HG02623 (cell line): ENCODE results near the gene KCNA3.

Experiments
- ATAC-seq: cut with Tn5 transposase; IDR thresholded peaks from one replicate; pipeline ENCODE4 v1.9.1; 2021; ENCODE audit warnings: moderate library complexity; ENCODE audit not compliant: unreplicated experiment

Gene KCNA3

DNA sequence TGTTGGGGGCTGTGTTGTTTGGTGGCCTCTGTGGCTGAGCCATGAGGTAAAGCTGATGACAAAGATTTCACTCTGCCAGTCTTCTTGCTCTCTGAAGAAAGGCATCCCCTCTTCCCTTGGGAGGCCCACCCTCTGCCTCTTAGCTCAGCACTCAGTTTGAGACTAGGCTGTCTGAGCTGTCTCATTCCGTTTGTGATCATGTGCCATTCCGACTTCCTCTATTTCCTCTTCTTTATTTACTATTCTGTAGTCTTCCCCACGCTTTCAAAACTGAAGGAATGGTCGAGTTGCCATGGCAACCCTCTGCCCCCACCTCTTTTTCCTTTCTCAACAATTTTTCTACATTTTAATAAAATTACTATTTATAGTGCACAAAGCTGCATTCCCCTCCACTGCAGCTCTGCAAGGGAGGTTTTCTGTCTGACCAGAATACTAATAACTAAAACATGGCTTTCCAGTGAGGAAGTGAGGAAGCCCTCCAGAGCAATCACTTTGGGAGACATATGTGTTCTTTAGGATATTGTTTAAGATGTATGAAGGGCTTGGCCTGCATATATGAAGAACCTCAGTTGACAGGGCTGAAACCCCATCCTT lies 30.8 kb downstream of the KCNA3 start:
- ATAC-seq = no peak

DNA sequence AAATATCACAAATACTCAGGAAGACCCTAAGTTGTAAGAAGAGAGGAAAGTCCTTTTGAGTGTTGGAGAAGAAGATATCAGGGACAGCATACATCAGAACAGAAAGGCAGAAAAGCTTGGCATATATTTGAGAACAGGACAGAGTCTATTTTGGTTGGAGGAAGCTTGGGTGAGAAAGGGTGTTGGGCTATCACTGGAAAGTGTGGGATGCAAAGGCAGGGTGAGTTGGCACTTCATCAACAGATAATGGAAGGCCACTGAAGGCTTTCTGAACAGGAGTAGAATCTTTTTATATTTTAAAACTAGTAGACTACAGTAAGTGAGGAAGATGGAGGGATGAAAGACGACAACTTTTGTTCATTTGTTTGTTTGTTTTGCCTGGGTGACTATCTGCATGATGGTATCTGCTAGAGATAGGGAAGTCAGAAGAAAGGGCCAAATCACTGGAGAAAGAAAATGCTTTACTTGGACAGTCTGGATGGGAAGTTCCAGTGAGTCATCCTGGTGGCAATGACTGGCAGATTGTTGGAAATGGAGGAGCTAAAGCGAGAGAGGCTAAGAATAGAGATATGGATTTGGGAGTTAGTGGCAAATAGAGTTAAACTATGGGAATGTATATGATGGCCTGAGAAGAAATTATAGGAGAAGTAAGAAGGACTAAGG lies 34.9 kb downstream of the KCNA3 start:
- no peak for ATAC-seq

DNA sequence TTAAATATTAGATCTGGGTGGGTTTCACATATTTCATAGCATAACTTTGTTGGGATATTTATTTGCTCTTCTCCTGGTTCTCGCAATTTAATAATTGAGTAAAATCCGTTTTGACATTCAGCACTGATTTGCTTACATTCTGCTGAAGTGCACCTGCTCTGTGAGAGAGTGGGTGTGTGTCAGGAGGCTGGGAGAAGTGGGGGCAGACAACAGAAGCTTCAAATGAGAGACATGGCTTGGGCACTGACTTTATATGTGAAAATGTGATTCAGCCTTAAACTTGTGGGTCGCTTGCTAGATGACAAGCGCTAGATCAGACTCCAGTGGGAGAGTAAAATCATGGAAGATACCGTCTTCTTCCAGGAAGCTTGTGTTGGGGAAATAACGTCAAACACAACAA lies 36.2 kb downstream of the KCNA3 start:
- ATAC-seq = no peak

DNA sequence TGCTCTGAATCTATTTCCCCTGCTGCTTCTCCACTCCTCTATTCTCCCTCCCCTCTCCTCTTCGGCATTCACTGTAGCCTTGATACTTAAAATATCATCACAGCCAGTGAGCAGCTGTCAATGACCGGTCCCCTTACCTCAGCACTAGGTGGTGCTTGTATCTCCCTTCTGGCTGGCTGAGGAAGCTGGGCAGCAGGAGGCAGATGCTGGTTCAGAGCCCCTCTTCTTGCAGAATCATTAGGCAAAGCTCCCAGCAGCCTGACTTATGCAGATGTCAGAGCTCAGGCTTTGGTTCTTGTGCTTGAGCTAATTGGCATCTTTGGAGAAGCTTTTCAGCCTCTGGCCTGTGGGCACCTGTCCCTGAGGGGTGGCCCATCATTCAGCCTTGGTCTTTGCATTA lies 36.7 kb downstream of the KCNA3 start:
- ATAC-seq = no peak

DNA sequence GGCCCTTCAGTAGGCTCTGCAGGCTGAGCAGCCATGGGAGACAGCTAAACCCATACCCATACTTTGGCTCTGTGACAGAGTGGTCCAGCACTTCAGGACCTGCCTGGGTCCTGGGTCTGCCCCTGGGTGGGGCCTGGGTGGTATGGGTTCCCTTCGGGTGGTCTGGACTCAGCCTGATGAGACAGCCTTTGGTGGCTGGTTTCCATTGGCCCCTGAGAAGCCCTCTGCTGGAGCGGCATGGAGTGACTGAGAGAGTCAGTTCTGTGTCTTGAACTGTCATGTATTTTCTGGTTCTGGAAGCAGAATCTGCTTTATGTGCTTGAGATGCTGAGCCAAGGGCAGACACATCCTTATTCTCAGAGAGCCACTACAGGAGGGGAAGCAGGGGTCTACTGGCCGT lies 37.3 kb downstream of the KCNA3 start:
- no peak for ATAC-seq

DNA sequence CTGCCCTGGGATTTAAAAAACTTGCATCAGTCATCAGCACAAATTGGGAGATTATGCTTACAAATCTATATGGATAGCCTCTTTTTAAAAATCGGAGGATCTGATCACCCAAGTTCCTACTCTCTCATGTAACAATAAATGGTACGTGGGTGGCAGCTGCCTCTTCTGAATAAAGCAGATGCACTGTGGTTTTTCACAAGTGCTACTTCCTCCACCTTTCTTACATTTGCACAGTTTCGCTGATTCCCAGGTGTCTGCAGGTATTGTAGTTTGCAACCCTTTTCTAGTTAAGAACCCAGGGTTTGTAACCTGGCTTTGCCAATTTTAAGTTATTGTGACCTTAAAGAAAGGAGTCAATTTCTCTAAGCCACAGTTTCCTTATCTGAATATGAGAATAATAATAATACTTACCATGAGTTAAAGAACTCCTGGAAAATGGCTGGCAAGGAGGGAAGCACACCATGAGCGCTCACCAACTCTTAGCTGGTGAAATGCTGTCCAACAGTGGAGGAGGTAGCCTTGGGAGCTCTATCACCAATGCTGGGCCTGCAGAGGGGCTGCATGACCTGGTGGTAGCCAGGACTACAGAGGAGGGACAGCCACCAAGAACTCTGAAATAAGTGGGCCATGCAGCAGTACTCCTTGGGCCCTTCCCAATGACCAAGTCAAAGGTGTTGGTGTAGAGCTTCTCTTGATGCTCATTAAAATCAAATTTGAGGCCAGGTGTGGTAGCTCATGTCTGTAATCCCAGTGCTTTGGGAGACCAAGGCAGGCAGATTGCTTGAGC lies 38.4 kb downstream of the KCNA3 start:
- ATAC-seq = no peak

DNA sequence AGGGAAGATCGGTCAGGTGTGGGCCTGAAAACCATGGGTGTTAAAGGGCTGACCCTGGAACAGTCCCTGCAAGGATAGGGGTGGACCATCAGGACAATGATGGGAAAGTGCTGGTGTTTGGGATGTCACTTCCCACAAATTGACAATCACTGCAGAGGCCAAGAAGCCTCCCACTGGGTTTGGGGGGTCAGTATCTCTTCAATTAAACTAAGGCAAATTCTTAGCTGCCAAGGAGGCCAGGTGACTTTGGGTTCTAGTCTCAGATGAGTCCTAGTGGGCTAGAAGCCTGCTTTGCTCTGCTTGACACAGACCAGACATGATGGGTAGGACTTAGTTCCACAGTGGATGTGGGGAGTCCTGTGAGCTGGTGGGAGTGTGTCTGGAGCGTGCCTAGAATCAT lies 39.3 kb downstream of the KCNA3 start:
- ATAC-seq = no peak

DNA sequence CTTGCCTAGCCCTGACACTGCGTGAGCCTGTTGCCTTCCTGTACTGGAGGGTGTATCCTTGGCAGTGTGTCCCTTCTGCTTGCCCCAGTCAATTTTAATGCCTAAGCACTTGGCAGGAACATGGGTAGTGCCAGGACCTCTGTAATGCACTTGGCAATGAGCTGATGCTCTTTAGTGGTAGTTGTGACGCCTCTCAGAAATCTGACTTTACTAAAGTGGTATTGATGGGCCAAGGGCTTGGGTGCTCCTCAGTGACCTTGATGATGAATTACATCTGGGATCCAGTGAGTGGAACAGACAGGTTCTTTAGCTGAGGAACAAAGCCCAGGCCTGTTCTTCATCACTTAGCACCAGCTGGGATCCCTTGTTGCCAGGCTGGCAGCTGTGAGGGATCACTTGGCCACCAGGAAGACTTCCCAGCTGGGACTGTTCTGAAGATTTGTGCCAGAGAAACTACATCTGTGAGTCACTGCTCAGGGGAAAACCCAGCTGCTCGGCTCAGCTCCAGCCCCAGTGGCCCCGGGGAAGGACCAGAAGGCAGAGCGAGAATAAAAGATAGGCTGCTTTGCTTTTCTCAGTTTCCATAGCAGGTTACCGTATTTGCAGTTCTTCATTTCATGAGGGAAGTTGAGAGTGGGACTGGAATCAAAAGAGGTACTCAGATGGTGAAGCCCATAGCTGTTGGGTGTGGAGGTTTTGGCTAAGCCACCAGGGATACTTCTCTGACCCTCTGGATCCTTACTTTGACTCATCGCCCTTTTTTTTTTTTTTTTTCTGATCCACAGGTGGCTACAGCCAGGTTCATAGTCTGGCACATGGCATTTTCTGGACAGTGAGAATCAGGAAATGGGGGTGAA lies 40.1 kb downstream of the KCNA3 start:
- peak; percentile 65 for ATAC-seq

DNA sequence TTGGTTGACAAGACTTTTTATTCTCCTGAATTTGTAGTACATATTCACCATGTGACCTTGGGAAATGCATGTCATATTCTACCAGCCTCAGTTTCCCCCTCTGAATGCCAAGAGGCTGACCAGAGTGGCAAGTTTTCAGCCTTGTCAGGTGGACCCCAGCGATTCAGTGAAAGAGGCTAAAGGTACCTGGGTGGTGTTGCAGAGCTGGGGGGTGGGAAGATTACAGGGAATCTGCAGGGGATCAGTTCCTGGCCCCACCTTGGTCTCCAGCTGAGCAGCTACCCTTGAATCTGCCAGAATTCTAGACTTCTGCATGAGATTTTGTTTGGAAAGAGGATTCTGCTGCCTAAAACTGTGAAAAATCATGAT lies 40.7 kb downstream of the KCNA3 start:
- no peak for ATAC-seq

DNA sequence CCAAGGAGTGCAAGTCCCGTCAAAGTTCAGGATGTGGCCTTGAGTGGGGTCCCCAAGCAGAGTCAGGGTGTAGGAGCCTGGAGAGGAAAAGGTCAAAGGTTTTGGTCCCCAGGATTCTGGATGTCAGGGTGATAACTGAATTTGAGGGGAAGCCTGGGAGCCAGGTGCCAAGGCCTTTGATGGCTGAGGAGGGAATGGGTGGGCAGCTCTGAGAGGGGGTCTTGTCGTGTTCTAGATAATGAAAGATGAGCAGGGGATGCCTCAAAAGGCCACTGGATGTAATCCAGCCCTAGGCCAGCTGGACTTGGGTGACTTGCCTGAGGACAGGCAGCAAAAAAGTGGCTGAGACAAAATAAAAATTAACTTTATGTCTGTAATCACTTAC lies 41.1 kb downstream of the KCNA3 start:
- ATAC-seq = no peak

DNA sequence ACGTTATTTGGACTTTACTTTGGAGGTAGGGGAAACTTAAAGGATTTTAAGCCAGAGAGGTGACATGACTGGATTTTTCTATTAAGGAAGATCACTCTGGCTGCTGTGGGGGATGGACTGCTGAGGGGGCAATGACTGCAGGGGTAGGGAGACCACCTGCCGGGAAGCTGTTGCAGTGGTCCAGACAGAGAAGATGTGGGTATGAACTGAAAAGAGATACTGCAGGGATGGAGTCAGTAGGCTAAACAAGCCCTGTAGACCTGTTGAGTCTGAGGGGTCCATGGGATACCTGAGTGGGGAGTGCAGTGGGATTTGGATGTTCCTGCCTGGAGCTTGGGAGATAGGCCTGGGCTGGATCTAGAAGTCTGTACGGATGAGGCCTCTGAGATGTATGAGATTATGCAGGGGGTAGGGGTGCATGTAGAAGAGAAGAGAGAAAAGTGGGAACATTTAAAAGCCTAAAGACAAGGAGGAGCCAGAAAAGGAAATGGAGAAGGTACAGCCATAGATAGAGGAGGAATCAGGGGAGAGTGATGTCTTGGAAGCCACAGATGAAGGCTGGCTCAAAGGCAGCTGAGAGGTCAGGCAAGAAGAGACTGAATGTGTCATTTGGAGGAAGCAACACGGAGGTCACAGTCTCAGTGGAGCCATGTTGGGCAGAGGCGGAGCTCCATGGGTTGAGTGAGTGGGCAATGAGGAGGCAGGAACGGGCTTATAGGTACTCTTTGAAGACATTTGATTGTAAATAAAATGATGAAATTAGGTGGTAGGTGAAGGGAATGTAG lies 42.7 kb downstream of the KCNA3 start:
- ATAC-seq = no peak

DNA sequence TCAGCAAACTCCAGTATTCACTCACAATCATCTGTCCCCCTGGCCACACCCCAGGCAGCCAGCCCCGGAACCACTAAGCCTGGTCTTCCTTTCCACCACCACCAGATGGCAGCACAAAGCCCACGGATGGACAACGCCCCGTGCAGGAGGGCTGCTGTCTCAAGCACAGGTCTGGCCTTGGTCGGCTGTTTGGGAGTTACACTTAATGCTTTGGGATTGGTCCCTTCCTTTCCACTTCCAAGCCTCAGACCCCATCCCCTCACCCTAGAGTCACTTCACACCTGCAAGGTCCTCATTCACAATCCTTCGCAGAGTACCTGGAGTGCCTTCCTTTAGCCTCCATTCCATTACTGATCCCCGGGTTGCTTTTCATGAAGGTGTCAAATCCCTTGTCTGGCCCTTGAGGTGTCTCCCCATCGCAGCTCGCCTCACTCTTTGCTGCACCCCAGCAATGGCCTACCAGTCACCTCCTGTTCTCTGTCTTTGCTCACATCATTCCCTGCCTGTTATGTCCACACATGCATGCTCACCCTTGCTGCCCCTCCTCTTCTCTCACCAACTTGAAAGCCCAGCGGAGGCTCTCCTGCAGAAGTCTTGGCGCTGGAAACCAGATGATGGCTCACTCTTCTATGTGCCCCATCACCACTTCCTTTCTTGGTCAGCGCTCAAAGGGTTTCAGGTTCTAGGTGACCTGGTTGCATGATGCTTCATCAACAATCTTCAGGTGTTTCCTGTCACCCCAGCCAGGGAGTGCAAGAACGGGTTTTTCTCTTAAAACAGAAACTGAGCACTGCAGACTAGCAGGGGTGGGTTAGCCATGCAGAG lies 43.7 kb downstream of the KCNA3 start:
- ATAC-seq = peak; percentile 47

DNA sequence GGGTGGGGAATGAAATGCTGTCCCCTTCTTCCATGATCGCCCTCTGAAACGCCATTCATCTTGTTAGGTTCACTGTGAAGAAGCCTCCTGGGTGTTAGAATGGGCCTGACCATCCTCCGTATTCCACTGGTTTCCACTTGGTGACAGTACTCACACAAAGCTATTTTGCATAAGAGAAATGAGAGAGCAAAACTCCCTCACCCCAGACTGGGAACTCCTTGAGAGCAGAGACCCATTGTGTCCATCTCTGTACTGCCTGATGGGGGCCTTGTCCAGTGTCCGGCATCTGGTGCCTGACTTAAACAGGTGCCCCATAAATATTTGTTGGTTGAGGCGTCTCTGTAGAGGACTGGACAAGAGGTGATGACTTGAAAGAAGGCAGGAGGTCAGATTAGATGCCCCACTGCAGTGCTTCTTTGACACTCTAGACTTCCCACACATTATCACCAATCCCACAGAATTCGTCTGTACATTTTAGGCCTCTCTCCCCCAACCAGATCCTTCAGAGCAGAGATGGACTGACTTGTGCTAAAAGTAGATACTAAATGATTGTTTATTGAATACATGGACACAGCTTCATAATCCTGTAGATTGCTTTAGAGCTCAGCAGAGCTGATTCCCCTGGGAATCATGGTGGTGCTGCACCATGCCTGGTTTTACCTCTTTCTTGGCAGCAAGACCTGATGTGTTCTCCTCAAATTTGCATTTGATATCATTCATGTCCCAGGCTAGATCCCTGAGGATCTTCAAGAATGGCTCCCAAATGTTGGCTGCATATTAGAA lies 46.2 kb downstream of the KCNA3 start:
- ATAC-seq = no peak

DNA sequence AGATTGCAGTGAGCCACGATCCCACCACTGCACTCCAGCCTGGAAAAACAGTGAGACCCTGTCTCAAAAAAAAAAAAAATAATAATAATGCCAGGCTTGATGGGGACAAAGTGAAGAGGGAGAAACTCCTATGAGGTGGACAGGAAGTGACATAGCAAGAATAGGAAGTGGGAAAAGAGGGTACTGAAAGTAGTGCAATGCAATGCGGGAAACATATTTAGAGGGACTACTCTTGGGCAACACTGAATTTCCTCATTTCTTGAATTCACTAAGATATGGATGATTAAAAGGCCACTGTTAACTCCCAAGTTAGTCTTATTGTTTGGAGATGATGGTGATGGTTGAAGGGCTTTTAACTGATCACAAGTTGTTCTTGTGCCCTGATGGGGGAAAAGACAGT lies 47.0 kb downstream of the KCNA3 start:
- no peak for ATAC-seq

DNA sequence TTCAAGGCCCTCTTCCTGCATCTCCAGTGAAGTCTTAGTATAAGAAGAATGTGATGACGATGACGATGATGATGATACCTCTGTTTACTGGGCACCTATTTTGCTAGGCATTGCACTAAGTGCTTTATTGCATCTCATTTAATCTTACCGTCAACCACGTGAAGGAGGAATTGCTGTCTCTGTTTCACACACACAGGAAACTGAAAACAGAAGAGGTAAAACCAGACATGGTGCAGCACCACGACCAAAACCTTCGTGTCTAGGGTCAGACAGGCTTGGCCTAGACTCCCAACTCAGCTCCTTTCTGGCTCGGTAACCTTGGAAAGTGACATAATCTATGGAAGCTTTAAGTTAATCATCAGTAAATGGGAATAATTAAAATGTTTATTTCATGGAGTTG lies 47.9 kb downstream of the KCNA3 start:
- ATAC-seq = no peak
